Caco-2 (cell line): ENCODE results near the gene HIP1R. TPM values are rescaled to one million over a fixed set of nuclear protein-coding genes. Genes with fewer than 3 reads are reported as not detected.

ENCODE experiments used
- BruUV-seq: library from RNA; stranded (reverse); fragments of 400-500 nt; replicated peaks from 2 replicates; lab custom pipeline; 2021; lab: Mats Ljungman, UMichigan
- CTCF ChIA-PET: fragments of 300-600 bp; sonication (Branson Sonifier 250); formaldehyde crosslinking; loops from one replicate; lab custom pipeline; 2022; ENCODE audit warnings: antibody characterized with exemption; lab: Charles Lee
- POLR2A ChIA-PET: fragments of 300-600 bp; sonication (Branson Sonifier 250); formaldehyde crosslinking; loops from one replicate; lab custom pipeline; 2022; ENCODE audit warnings: antibody characterized with exemption; lab: Charles Lee
- DNase-seq, 2 experiments: peaks; one replicate each; pipeline versions ENCODE4 v3.0.0 to v3.0.0-alpha.2; 2020 to 2022
- H3K27me3 ChIP-seq: replicated peaks from 2 replicates; pipeline ENCODE4 v1.6.0; 2011; ENCODE audit warnings: low read length; ENCODE audit not compliant: control insufficient read depth, insufficient read depth
- H3K36me3 ChIP-seq: 2 replicates; pipeline ENCODE4 v1.5.1; 2011; ENCODE audit warnings: low read length; ENCODE audit not compliant: control insufficient read depth, insufficient read depth
- H3K4me1 ChIP-seq: fragments of 250-450 bp; sonication (Bioruptor Pico); 2 replicates; pipeline ENCODE4 v1.5.1; 2020; ENCODE audit warnings: mild to moderate bottlenecking
- H3K4me3 ChIP-seq: 2 replicates; pipeline ENCODE4 v1.5.1; 2011; ENCODE audit warnings: low read depth, mild to moderate bottlenecking, control low read depth, low read length
- H3K9me3 ChIP-seq: fragments of 250-450 bp; sonication (Bioruptor Pico); 2 replicates; pipeline ENCODE4 v1.5.1; 2020; ENCODE audit warnings: mild to moderate bottlenecking, moderate library complexity
- H3K27ac Mint-ChIP-seq: one replicate; pipeline ENCODE4 v1.8.0; 2022; ENCODE audit warnings: mixed read lengths; ENCODE audit not compliant: unreplicated experiment
- H3K27me3 Mint-ChIP-seq: one replicate; pipeline ENCODE4 v1.8.0; 2022; ENCODE audit warnings: mixed read lengths; ENCODE audit not compliant: insufficient read depth, unreplicated experiment
- H3K36me3 Mint-ChIP-seq: one replicate; pipeline ENCODE4 v1.8.0; 2022; ENCODE audit warnings: mild to moderate bottlenecking, mixed read lengths; ENCODE audit not compliant: insufficient read depth, unreplicated experiment
- H3K4me1 Mint-ChIP-seq: one replicate; pipeline ENCODE4 v1.8.0; 2022; ENCODE audit warnings: low read depth, mixed read lengths; ENCODE audit not compliant: unreplicated experiment
- H3K4me3 Mint-ChIP-seq: one replicate; pipeline ENCODE4 v1.8.0; 2022; ENCODE audit warnings: mild to moderate bottlenecking, moderate library complexity, mixed read lengths; ENCODE audit not compliant: unreplicated experiment
- H3K9me3 Mint-ChIP-seq: one replicate; pipeline ENCODE4 v1.8.0; 2022; ENCODE audit warnings: mixed read lengths; ENCODE audit not compliant: unreplicated experiment
- intact Hi-C: fragments of 100-400 bp; cut with micrococcal nuclease; formaldehyde crosslinking; loops from one replicate; pipeline ENCODE4 v1.10.0; 2022; ENCODE audit not compliant: unreplicated experiment
- total RNA-seq: library from RNA; stranded (reverse); gene quantifications from 2 replicates; pipeline ENCODE4 v1.2.3, GENCODE V29; 2022
- TF ChIP-seq, protein P1 (sequence below), 2 experiments: fragments of 200-600 bp in 1 of 2; IDR thresholded peaks; 1 replicate in 1 of 2; 2 replicates in 1 of 2; pipeline versions ENCODE4 v1.5.1 to v1.8.0; 2011 to 2022; ENCODE audit warnings: antibody characterized with exemption in 1 of 2, control low read depth in 1 of 2, inconsistent platforms in 1 of 2, low read depth in 1 of 2, low read length in 1 of 2, mild to moderate bottlenecking in 1 of 2, moderate library complexity in 1 of 2; ENCODE audit not compliant: insufficient read depth in 1 of 2, severe bottlenecking in 1 of 2, unreplicated experiment in 1 of 2

The HIP1R gene
- total RNA-seq, 1 experiment from 2014 or later = 13.8 TPM

- no TSS peak for BruUV-seq
- H3K4me3 Mint-ChIP-seq = no peak overlapping the region
- intact Hi-C loops = no loop called here
- peaks cover 7% of the 10 kb centered on the region for H3K4me1 Mint-ChIP-seq
- no peaks in the 10 kb centered on the region for H3K27me3 ChIP-seq
- no peak for DNase-seq
- no peaks in the 10 kb centered on the region for H3K27me3 Mint-ChIP-seq
- CTCF ChIA-PET = interaction anchor here (0.7 kb wide), 1 partner anchor 10 kb away, joined by 3 read pairs; no protein-coding TSS in a partner anchor
- H3K27ac Mint-ChIP-seq = no peak overlapping the region
- no peak overlapping the region for H3K4me3 ChIP-seq
- POLR2A ChIA-PET = interaction anchor here (0.5 to 0.6 kb wide), 2 partner anchors 95 to 185 kb away, joined by 4 to 7 read pairs; partner anchors contain the start of gene ABCB9
- H3K9me3 ChIP-seq = no peaks in the 10 kb centered on the region
- TF ChIP-seq, protein P1, sequence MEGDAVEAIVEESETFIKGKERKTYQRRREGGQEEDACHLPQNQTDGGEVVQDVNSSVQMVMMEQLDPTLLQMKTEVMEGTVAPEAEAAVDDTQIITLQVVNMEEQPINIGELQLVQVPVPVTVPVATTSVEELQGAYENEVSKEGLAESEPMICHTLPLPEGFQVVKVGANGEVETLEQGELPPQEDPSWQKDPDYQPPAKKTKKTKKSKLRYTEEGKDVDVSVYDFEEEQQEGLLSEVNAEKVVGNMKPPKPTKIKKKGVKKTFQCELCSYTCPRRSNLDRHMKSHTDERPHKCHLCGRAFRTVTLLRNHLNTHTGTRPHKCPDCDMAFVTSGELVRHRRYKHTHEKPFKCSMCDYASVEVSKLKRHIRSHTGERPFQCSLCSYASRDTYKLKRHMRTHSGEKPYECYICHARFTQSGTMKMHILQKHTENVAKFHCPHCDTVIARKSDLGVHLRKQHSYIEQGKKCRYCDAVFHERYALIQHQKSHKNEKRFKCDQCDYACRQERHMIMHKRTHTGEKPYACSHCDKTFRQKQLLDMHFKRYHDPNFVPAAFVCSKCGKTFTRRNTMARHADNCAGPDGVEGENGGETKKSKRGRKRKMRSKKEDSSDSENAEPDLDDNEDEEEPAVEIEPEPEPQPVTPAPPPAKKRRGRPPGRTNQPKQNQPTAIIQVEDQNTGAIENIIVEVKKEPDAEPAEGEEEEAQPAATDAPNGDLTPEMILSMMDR (IDR thresholded peaks at IDR 0.05; ENCODE audit: insufficient read depth in 1 of 2, low read depth in 1 of 2, low read length in 1 of 2, severe bottlenecking in 1 of 2, unreplicated experiment in 1 of 2) = no peak
- H3K36me3 ChIP-seq = peaks cover 2% of the 10 kb centered on the region; the same call in 1 of the 2 replicates
- H3K4me1 ChIP-seq = no peaks in the 10 kb centered on the region
- peaks cover 35% of the 10 kb centered on the region for H3K36me3 Mint-ChIP-seq
- H3K9me3 Mint-ChIP-seq = no peaks in the 10 kb centered on the region
Observed at GRCh38 chr12:122870867-122871664, 35.8 kb downstream of the HIP1R start.

DNA sequence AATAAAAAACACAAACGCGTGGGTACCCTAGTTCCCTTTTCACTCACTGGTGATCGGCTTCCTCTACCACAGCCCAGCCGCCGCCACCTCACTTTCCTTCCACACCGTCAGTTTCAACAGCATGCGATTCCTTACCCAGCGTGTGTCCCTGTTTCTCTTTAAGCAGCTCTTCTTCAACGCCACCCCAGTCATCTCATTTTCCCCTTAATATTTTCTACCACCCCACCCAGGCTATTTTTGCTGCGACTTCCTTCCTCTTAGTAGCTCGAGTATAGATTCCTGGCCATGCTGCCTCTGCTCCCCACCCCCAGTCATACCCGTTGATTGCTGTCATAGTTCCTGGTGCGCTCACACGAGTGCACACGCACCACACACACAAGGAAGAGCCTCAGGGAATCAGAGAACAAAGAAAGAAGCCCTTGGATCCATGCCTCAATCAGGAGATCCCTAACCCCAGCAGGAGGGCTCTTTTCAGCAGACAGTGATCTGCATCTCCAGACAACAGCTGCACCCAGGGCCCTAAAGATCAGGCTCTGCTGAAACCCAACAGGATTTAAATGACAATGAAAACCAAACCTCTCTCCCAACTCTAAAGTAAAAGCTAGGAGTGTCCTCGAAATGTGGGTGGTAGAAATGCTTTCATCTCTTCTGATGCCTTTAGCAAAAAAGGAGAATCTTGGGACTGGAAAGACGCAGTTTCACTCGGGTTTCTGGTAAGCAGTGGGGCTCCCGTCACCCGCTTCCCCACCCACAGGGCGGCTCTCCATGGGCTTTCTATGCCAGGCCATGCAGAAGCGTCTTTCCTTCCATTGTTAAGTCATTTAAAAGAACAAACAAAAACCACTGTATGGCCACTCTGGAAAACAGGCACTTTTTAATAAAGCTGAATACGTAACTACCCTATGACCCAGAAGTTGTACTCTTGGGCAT, 36.9 kb downstream of the HIP1R start:
- DNase-seq = no peak
- intact Hi-C loops = no loop called here
- peak overlapping the region; percentile 30 for H3K27ac Mint-ChIP-seq
- no peak overlapping the region for H3K4me3 ChIP-seq
- peaks cover 2% of the 10 kb centered on the region; the same call in 1 of the 2 replicates for H3K36me3 ChIP-seq
- no peaks in the 10 kb centered on the region for H3K4me1 ChIP-seq
- H3K9me3 ChIP-seq = no peaks in the 10 kb centered on the region
- CTCF ChIA-PET = no interaction called here
- H3K4me3 Mint-ChIP-seq = no peak overlapping the region
- H3K27me3 Mint-ChIP-seq = no peaks in the 10 kb centered on the region
- POLR2A ChIA-PET = no interaction called here
- H3K27me3 ChIP-seq = no peaks in the 10 kb centered on the region
- H3K9me3 Mint-ChIP-seq = no peaks in the 10 kb centered on the region
- BruUV-seq = no TSS peak
- H3K4me1 Mint-ChIP-seq = peaks cover 7% of the 10 kb centered on the region
- H3K36me3 Mint-ChIP-seq = peaks cover 29% of the 10 kb centered on the region
- TF ChIP-seq, protein P1 (IDR thresholded peaks at IDR 0.05; ENCODE audit: insufficient read depth in 1 of 2, low read depth in 1 of 2, low read length in 1 of 2, severe bottlenecking in 1 of 2, unreplicated experiment in 1 of 2) = no peak

DNA sequence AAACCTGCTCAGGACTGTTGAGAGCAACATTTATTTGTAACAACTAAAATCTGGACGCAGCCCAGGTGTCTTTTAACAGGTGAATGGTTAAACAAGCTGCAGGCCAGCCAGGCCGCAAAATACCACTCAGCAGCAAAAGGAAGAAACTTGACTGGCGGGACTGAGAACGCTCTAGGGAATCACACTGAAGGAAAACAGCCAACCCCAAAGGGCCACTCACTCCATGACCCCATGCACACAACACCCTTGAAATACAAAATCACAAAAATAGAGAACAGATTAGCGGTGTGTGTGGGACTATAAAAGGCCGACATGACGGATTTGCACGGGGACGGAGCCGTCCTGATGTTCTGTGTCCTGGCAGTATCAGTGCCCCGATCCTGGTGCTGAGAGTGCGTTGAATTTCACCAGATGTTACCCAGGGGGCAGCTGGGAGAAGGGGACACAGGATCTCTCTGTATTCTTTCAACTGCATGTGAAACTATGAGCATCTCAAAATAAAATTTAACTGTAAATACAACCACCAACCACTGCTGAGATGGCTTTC, 37.6 kb downstream of the HIP1R start:
- no peaks in the 10 kb centered on the region for H3K9me3 Mint-ChIP-seq
- Histone ChIP-seq H3K9me3 (no peaks in the 10 kb centered on the region), H3K27me3 (no peaks in the 10 kb centered on the region), H3K4me3 (no peak overlapping the region), H3K36me3 (peaks cover 2% of the 10 kb centered on the region; the same call in 1 of the 2 replicates), H3K4me1 (no peaks in the 10 kb centered on the region)
- ChIA-PET POLR2A (no interaction called here), CTCF (interaction anchor here (0.6 kb wide), 1 partner anchor 76 kb away, joined by 12 read pairs; no protein-coding TSS in a partner anchor)
- TF ChIP-seq, protein P1 (IDR thresholded peaks at IDR 0.05; ENCODE audit: insufficient read depth in 1 of 2, low read depth in 1 of 2, low read length in 1 of 2, severe bottlenecking in 1 of 2, unreplicated experiment in 1 of 2) = no peak
- peaks cover 29% of the 10 kb centered on the region for H3K36me3 Mint-ChIP-seq
- no TSS peak for BruUV-seq
- no peaks in the 10 kb centered on the region for H3K27me3 Mint-ChIP-seq
- no peak overlapping the region for H3K27ac Mint-ChIP-seq
- H3K4me1 Mint-ChIP-seq = peaks cover 13% of the 10 kb centered on the region
- no peak overlapping the region for H3K4me3 Mint-ChIP-seq
- DNase-seq = no peak
- intact Hi-C loops = no loop called here
